SK-N-DZ (cell line): Measurements from ENCODE around the gene AGA.

ENCODE experiments used
- DNase-seq: peaks from one replicate; pipeline ENCODE4 v3.0.0-alpha.2; 2015; ENCODE audit warnings: low spot score

Gene AGA

GRCh38 chr4:177391287-177391686, 51.0 kb downstream of the AGA start:
- no peak for DNase-seq

GRCh38 chr4:177386278-177386815, 55.9 kb downstream of the AGA start:
- no peak for DNase-seq

GRCh38 chr4:177385576-177386277, 56.5 kb downstream of the AGA start:
- no peak for DNase-seq

GRCh38 chr4:177384856-177385397, 57.3 kb downstream of the AGA start:
- no peak for DNase-seq

- no peak for DNase-seq
Measured at GRCh38 chr4:177381762-177382310, 60.4 kb downstream of the AGA start.
